ENCODE data around the gene MRPL16.
"Not testable (repeated sequence)": the region's sequence is repeated elsewhere in the genome, so short reads cannot be mapped to it uniquely, and the experiment has no call there.

- TF ChIP-seq POLR2A (IDR thresholded peaks at IDR 0.05; ENCODE audit: low read length); GATA1 (IDR thresholded peaks at IDR 0.05; ENCODE audit: low read depth, low read length): not testable (repeated sequence)
These were observed 26.1 kb downstream of the MRPL16 start for GRCh38 chr11:59784441-59784840.

All from erythroblast (primary cell).